Calu3 (cell line): ENCODE results near the gene SLC20A1. TPM values are rescaled to one million over a fixed set of nuclear protein-coding genes. Genes with fewer than 3 reads are reported as not detected.

ENCODE experiments used
- BruUV-seq: library from RNA; stranded (reverse); fragments of 400-500 nt; replicated peaks from 2 replicates; lab custom pipeline; 2021; lab: Mats Ljungman, UMichigan
- CTCF ChIA-PET: fragments of 300-600 bp; sonication (Branson Sonifier 250); formaldehyde crosslinking; loops from one replicate; lab custom pipeline; 2022; ENCODE audit warnings: antibody characterized with exemption; lab: Charles Lee
- DNase-seq: peaks from one replicate; pipeline ENCODE4 v3.0.0; 2022
- H3K27ac Mint-ChIP-seq: one replicate; pipeline ENCODE4 v1.8.0; 2022; ENCODE audit warnings: mixed read lengths; ENCODE audit not compliant: unreplicated experiment
- H3K27me3 Mint-ChIP-seq: one replicate; pipeline ENCODE4 v1.8.0; 2022; ENCODE audit warnings: mixed read lengths; ENCODE audit not compliant: unreplicated experiment
- H3K36me3 Mint-ChIP-seq: one replicate; pipeline ENCODE4 v1.8.0; 2022; ENCODE audit warnings: mild to moderate bottlenecking, moderate library complexity, mixed read lengths; ENCODE audit not compliant: insufficient read depth, unreplicated experiment
- H3K4me1 Mint-ChIP-seq: one replicate; pipeline ENCODE4 v1.8.0; 2022; ENCODE audit warnings: mild to moderate bottlenecking, low read depth, mixed read lengths; ENCODE audit not compliant: unreplicated experiment
- H3K4me3 Mint-ChIP-seq: one replicate; pipeline ENCODE4 v1.8.0; 2022; ENCODE audit warnings: mild to moderate bottlenecking, low read depth, moderate library complexity, mixed read lengths; ENCODE audit not compliant: unreplicated experiment
- H3K9me3 Mint-ChIP-seq: one replicate; pipeline ENCODE4 v1.8.0; 2022; ENCODE audit warnings: low read depth, mixed read lengths; ENCODE audit not compliant: unreplicated experiment
- intact Hi-C: fragments of 100-400 bp; cut with micrococcal nuclease; formaldehyde crosslinking; loops from one replicate; pipeline ENCODE4 v1.10.0; 2022; ENCODE audit not compliant: unreplicated experiment
- total RNA-seq: library from RNA; stranded (reverse); gene quantifications from 2 replicates; pipeline ENCODE4 v1.2.3, GENCODE V29; 2022
- TF ChIP-seq, protein P1 (sequence below): fragments of 200-600 bp; IDR thresholded peaks from one replicate; pipeline ENCODE4 v1.8.0; 2022; ENCODE audit warnings: antibody characterized with exemption; ENCODE audit not compliant: unreplicated experiment

Gene SLC20A1
- total RNA-seq, 1 experiment from 2014 or later, result 84.5 TPM

- Mint-ChIP-seq H3K4me1 (peaks cover 28% of the 10 kb centered on the region), H3K27ac (no peak overlapping the region), H3K9me3 (no peaks in the 10 kb centered on the region), H3K4me3 (no peak overlapping the region), H3K36me3 (peaks cover 5% of the 10 kb centered on the region), H3K27me3 (no peaks in the 10 kb centered on the region)
- TF ChIP-seq, protein P1, sequence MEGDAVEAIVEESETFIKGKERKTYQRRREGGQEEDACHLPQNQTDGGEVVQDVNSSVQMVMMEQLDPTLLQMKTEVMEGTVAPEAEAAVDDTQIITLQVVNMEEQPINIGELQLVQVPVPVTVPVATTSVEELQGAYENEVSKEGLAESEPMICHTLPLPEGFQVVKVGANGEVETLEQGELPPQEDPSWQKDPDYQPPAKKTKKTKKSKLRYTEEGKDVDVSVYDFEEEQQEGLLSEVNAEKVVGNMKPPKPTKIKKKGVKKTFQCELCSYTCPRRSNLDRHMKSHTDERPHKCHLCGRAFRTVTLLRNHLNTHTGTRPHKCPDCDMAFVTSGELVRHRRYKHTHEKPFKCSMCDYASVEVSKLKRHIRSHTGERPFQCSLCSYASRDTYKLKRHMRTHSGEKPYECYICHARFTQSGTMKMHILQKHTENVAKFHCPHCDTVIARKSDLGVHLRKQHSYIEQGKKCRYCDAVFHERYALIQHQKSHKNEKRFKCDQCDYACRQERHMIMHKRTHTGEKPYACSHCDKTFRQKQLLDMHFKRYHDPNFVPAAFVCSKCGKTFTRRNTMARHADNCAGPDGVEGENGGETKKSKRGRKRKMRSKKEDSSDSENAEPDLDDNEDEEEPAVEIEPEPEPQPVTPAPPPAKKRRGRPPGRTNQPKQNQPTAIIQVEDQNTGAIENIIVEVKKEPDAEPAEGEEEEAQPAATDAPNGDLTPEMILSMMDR, result no peak
- CTCF ChIA-PET, result interaction anchor here (1.0 kb wide), 1 partner anchor 23 kb away, joined by 3 read pairs; no protein-coding TSS in a partner anchor
- intact Hi-C loops, result loop anchor here (5.0 kb wide), 1 partner anchor 354 kb away; no protein-coding TSS in a partner anchor
- DNase-seq, result no peak
- no TSS peak for BruUV-seq
These were observed 42.8 kb upstream of the SLC20A1 start for GRCh38 chr2:112602917-112603316.

- CTCF ChIA-PET, result interaction anchor here (1.0 kb wide), 1 partner anchor 22 kb away, joined by 3 read pairs; no protein-coding TSS in a partner anchor
- intact Hi-C loops, result loop anchor here (5.0 kb wide), 1 partner anchor 354 kb away; no protein-coding TSS in a partner anchor
- TF ChIP-seq, protein P1, result no peak
- H3K9me3 Mint-ChIP-seq, result no peaks in the 10 kb centered on the region
- no peaks in the 10 kb centered on the region for H3K27me3 Mint-ChIP-seq
- H3K36me3 Mint-ChIP-seq, result peaks cover 5% of the 10 kb centered on the region
- no peak for DNase-seq
- H3K4me3 Mint-ChIP-seq, result no peak overlapping the region
- H3K4me1 Mint-ChIP-seq, result peaks cover 28% of the 10 kb centered on the region
- H3K27ac Mint-ChIP-seq, result no peak overlapping the region
- BruUV-seq, result no TSS peak
These were observed 42.0 kb upstream of the SLC20A1 start for GRCh38 chr2:112603731-112604130.

- intact Hi-C loops, result loop anchor here (5.0 kb wide), 1 partner anchor 352 kb away; no protein-coding TSS in a partner anchor
- TF ChIP-seq, protein P1, result no peak
- Mint-ChIP-seq H3K36me3 (peaks cover 3% of the 10 kb centered on the region), H3K9me3 (no peaks in the 10 kb centered on the region), H3K27ac (no peak overlapping the region), H3K4me1 (peaks cover 24% of the 10 kb centered on the region), H3K27me3 (no peaks in the 10 kb centered on the region), H3K4me3 (no peak overlapping the region)
- no peak for DNase-seq
- CTCF ChIA-PET, result interaction anchor here (0.6 kb wide), 1 partner anchor 239 kb away, joined by 3 read pairs; no protein-coding TSS in a partner anchor
- no TSS peak for BruUV-seq
These were observed 40.8 kb upstream of the SLC20A1 start for GRCh38 chr2:112604952-112605351.

DNA sequence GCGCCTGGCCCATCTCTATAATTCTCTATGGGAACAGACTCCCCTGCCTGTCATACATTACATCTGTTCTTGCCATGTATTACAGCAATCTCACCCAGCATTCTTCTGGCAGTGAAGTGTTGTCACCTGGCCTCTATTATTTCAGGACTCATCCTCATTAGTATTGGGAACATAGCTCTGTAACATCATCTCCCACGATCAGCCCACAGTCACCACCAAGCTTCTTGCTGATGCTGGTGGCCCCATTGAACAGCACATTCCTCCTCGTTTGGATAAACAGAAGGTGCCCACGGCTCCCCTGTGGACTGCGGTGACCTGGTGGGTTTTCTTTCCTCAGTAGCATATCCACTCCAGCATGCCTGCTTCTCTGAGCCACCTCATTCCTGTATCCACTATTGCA lies 39.8 kb upstream of the SLC20A1 start:
- TF ChIP-seq, protein P1, result no peak
- Mint-ChIP-seq H3K27ac (no peak overlapping the region), H3K27me3 (peaks cover under 1% of the 10 kb centered on the region), H3K4me1 (peaks cover 16% of the 10 kb centered on the region), H3K4me3 (no peak overlapping the region), H3K9me3 (no peaks in the 10 kb centered on the region), H3K36me3 (no peaks in the 10 kb centered on the region)
- intact Hi-C loops, result no loop called here
- CTCF ChIA-PET, result interaction anchor here (0.5 kb wide), 1 partner anchor 12 kb away, joined by 6 read pairs; no protein-coding TSS in a partner anchor
- no TSS peak for BruUV-seq
- DNase-seq, result no peak
